NCI-H2107 (cell line): Measurements from ENCODE around the gene CUL1.

Experiments used
- DNase-seq: peaks from one replicate; lab custom pipeline; 2025; lab: John Stamatoyannopoulos, UW

The CUL1 gene

DNA sequence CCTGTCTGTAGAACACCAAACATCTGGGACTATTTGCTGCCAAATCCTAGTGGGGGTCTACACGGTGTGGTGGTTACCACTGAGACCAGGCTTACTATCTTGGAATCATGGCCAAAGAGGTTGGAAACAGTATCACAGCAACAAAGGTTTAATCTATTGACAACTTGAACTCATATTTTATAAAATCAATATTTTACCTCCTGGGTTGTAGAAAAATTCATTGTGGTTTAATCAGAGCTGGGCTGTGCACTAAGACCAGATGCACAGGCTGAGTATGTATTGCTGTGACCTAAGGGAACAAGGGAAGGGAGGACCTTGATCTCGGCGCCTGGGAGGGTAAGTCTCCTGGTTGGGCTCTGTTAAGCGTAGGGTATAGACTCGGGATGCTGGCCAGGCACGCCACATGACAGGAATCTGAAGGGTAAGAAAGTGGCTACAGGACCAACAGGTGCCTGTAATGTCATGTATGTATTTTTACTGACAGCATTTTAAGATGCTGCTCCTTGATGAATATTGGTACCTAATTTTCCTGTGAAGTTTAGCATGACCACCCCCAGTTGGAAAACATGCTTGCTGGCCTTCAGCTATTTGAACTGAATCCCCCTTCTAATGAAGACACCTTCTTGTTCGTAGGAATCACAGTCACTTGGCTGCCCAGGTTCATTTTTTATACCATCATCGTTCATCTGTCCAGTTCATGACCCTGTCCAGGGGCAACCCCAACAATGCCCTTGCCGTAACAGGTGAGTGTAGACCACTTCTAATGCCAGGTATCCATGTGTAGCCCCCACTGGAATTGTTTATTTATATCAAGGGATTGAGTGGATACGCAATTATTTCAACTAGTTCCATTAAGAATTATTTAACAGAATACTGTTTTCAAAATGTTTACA lies 105.9 kb downstream of the CUL1 start:
- no peak for DNase-seq

DNA sequence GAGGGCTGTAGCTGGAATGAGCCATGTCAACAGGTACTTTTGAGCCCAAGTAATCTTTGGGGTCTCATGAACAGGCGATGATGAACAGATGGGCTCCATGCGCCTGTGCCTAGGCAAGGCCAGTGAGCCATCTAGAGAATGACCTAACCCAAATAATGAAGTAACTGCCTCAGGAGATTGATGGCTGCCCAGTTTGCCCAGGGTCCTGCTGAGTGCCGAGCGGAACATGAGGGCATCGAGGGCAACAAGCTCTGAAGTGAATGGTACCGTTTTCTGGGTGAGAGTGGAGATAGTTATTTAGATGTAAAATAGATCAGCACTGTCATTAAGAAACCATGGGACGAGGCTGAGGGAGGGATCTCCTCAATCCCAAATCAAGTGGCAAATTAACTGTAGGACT lies 107.5 kb downstream of the CUL1 start:
- DNase-seq = no peak

DNA sequence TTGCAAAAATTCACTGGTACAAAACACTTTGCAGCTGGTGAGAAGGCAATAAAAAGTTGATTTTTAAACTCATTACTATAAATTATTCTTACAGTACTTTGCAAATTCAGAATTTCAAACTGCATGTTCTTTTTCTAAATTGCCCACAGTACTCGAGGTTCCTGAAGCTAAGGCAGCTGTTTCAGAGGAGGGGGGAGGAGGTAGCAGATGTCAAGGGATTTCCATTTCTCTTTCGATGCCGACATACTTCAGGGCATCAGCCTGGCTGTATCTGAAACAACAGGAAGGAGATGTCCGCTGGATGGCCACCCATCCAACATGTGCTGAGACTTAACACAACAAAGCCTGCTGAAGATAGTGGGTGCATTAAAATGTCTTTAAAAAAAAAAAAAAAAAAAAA lies 108.7 kb downstream of the CUL1 start:
- no peak for DNase-seq

DNA sequence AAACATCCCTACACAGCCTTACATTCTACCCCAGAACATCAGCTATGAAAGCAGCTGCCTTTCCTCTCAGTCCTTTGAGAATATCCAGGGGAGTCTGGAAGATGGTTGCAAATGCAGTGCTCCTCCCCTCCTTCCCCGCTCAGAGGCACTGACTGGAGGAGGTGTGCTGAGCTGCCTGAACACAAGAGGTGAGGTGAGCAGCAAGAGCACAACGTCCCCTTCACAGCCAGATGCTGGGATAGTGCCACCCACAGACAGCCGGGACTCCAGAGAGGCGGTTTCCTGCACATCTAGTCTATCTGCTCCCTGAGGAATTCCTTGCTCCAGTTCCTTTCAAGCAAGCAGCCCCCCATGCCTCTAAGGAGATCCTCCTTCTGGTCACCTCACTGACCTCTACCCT lies 111.2 kb downstream of the CUL1 start:
- no peak for DNase-seq

DNA sequence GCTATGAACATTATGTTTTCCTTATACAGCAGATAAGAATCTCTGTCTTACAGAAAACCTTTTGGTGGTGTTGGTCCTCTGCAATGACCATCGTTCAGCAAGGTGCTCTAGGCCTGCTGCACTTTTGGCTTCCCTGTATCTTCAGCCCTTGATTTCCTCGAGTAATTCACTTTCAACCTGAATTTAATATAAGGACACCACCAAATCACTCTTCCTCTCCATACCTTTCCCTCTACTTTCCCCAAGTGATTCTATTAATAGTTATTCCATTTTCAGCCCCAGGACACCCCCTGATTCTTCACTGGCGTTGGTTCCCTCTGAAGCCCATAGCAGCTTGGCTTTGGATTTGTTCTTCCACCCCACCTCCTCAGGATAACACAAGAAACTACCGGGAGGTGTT lies 113.2 kb downstream of the CUL1 start:
- no peak for DNase-seq

DNA sequence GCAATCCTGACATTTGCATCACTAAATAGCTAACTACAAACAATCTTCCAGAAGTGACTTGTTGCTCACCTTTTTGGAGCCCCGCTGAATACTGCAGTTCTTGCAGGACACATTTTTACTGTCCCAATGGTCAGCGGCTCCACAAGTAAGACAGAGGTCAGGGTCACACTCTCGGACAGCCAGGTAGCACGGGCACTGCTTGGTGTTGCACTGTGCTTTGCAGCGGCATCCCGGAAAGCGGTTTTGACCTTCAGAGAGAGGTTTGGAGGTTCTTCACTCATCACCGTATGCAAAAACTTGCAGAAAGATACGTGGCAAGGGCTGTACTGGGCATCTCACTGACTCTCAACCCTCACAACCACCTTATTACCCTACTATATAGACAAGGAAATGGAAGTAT lies 115.2 kb downstream of the CUL1 start:
- DNase-seq = no peak

DNA sequence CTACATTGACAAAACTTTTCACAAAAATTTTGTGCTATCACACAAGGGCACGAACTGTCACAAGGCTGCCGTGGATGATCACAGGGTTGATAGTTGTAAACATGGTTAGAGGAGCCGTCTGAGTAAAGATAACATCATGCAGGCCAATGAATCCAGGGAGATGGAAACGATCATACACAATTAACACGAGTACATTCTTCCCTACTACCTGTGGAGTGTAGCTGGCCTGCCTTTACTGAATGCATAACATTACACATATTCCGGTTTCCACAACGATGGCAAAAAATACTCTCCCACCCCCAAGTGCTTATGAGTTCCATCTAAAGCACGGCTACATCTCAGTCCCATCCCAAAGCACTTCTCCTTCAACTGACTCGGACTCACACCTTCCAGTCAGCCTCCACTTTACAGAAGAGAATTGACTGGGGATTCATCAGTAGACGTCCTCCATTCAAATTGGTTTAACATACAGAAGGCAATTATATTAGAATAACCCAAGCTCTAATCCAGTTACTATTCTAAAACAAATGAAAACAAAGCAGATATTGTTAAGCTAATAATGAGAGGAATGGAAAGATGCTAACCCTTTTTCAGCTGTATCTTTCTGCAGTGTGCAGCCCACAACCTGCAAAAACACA lies 116.3 kb downstream of the CUL1 start:
- no peak for DNase-seq

DNA sequence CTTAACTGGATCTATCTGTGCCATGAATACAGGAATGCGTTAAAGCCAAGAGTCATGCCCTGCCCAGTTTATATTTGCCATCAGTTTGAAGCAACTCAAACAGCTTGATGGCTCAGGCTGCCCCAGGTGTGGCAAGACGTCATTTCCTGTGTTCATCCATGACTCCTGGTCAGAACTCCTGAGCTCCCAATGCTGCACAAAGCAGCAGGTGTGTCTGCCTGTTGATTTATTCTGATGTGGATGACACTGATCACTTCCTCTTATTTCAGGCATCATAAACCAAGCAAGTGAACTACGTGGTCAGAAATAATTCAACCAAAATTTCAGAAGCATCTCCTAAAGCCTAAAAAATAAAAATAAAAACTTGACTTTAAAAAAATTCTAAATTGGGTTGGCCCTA lies 116.9 kb downstream of the CUL1 start:
- no peak for DNase-seq

DNA sequence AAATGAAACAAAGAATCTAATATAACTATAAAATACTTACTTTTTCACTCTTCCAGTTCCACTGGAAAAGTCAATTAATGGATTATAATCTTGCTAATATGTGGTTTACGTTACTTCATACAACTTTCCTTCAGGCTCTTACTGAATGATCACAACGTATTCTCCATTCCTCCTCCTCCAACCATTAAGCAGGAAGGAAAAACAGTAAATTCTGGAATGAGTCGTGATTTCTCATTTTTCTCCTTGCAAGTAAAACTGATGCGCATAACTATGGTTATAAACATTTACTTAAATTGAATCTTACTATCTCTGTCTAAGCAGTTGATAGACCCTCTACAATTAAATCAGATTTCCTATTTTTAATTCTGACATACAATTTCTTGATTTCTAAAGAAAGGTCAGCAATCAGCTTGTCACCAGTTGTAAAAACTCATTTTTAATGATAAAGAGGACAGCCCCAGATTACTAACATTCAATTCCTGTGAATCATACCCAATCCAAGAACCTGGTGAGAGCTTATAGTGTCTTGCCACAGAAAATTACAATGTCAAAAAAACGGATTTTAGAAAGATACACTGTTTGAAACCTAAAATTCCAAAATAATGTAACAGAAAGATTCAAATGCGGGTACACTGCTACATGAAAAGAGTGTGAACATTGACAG lies 121.1 kb downstream of the CUL1 start:
- no peak for DNase-seq

DNA sequence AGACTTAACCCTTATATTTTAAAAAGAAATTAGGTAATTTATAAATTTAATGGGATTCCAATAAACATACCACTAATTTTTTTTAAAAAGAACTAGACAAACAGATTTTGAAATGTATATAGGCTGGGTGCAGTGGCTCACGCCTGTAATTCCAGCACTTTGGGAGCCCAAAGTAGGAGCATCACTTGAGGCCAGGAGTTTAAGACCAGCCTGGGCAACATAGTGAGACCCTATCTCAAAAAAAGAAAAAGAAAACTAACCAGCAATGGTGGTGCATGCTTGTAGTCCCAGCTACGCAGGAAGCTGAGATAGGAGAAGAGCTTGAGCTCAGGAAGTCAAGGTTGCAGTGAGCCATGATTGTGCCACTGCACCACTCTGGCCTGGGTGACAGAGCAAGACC lies 122.7 kb downstream of the CUL1 start:
- no peak for DNase-seq

DNA sequence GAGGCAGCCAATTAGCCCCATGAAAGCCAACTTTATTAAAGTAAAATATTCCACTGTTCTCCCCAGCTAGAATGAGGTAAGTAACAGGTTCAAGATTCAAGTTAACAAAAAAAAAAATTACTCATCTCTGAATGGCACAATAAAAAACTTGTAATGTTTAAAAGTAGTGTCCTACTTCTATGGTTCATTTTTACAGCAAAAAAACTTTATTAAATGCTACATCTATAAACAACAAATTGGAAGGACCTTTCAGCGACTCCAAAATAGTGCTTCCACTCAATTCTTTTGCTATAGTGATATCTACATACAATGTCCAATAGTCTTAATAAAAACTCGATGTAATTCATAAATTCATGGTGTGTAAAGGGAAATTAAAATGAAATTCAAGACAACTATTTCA lies 126.2 kb downstream of the CUL1 start:
- no peak for DNase-seq

DNA sequence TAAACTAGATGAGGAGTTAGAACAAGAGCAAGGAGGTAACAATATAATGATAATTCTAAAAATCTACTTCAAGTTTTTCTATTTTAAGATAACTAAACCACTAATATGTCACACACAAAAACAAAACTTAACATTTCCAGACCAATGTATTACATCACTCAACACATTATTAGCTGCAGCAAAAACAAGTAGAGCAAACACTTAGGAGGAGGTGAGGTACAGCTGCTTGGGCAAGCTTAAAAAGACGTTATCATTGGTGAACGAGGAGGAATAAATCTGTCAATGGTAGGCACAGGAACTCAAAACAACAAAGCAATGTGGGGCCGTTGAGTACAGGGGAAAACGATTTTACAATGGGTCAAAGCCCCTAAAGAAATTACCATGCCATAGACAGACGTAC lies 126.6 kb downstream of the CUL1 start:
- DNase-seq = no peak

DNA sequence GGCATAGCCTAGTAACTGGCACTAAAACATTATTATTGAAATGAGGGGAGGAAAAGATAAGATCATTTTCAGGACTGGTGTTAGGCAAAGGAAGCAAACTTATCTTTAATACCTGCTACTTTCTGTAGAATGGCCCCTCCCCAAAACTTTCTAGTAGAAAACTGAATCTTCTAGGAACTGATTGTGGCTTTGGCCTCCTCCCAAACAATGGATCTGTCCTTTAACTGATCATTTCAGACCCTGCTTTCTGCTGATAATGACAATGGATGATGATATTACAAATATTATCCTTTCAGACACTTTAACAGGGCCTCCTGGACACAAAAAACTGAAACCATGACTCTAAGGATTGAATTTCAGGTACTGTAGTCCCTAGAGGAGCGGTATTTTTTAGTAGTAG lies 130.3 kb downstream of the CUL1 start:
- DNase-seq = no peak

DNA sequence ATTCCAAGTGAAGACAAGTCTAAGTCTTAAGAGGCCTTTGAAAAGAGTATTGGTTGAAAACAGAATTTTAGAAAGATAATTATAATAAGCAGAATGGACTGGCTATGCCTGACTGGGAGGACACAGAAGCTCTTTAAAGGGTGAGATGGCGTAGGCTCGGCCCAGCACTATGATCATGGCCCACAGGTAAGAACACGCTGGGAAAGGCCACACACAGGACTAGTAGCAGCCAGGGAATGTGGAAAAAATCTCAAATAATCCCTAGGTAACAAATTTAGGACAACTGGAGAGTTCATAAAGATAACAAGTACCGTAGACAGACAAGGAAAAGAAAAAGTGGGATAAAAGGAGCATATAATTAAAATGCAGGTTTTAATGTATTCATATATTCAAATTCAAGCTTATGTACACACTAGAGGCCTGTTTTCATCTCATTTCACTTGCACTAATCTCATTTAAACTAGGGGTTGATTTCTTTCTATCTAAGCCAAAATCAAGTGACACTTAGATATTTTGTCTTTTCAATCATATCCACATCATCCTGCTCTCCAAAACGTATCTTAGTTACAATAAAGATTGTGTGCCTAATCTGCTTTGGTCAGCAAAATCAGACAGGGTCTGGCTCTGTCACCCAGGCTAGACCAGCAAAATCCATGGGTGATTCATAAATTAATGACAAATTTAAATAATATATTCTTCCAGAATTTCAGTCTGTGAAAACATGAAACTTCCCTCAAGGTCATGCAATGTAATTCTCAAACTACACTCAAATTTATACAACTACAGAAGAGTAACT lies 132.4 kb downstream of the CUL1 start:
- DNase-seq = no peak

DNA sequence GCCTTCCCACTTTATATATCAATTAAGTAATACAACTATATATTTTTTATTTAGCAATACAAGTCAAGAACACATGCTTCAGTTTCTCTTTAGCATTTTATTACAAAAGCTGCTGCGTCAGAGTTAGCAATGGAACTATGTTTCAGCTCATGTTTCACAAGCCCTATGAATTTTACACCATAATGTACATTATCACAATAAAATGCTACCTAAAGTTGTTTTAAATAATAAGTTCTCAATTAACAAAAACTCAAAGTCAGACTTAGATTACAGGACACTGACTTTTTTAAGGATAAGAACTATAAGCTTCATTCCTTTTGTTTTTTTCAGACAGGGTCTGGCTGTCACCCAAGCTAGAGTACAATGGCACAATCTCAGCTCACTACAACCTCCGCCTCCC lies 133.1 kb downstream of the CUL1 start:
- no peak for DNase-seq

DNA sequence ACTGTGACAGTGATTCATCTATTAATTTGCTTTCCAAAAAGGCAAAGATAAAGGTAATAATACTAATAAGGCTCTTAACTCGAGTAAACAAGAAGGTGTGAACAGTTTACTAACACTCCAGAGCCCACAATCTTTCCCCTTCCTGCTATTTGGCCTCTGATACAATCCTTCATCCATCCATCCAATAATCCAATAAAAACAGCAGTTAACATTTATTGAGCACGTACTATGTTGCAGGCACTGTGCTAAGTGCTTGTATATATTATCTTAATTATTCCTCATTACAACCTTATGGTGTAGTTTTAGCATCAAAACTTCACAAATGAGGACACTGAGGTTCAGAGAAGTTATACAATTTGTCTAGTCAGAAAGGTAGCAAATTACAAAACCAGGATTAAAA lies 135.9 kb downstream of the CUL1 start:
- DNase-seq = no peak

DNA sequence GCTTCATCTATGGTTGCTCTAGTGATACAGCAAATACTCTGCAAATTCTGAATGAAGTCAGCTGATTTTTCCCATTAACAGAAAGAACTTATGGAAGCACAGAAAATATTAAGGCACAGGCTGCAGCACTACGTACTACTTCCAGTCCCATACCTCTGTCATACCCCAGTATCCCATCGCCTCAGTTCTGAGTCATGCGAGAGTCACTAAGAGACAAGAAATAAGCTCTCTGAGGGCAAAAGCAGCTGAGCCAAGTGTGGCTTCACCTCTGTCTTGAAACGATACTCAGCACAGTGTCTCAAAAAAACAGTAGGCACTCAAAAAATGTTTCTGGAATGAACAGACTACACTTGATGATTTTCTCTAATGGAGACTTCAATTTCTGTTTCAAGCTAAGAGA lies 137.2 kb downstream of the CUL1 start:
- DNase-seq = no peak

DNA sequence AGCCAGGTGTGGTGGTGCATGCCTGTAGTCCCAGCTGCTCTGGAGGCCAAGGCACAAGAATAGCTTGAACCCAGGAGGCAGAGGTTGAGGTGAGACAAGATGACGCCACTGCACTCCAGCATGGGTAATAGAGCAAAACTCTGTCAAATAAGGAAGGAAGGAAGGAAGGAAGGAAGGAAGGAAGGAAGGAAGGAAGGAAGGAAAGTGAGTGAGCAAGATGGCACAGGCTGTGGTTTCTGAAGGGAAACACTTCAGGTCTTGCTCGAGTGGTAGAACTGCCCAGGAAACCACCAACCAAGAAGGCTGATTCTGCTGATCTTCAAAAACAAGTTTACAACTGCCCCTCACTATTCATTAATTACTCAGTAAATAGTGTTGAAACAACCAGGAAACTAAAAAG lies 140.2 kb downstream of the CUL1 start:
- DNase-seq = no peak

DNA sequence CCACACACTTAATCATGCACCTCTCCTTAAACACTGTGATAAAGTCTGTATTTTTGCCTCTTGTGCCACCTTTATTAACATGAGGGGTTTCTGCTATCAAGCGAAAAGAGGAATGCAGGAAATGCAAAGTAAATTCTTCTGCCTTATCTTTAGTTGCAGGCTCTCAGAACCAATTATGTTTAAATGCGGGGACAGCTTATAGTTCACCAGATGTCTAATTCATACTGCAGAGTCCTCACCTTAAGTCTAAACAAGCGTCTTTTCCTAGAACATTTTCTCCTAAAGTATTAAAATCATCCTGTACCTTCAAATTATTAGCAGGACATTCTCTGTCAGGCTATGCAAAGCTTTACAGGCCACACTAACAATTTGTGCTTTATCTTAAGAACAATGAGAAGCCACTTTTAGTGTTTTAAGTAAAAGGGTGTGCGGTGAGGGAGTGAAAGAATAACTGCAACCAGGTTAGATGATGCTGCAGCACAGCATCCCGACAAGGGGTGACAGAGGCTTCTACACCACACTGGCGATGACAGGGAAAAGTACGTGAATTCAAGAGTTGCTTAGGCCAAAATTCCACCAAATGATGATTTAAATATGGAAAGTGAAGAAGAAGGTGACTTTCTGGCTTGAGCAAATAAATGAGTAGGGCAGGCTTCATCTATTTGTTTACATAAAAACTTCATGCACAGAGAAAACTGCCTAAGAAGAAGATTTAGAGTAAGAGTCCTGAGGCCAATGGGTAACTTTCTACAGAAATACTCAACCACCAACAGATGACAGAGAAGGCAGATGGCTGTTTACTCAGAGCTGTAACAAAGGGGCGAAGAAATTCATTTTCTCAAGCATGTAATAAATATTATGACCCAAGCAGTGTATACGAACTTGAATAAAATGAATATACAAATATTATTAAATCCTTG lies 149.4 kb downstream of the CUL1 start:
- DNase-seq = no peak

DNA sequence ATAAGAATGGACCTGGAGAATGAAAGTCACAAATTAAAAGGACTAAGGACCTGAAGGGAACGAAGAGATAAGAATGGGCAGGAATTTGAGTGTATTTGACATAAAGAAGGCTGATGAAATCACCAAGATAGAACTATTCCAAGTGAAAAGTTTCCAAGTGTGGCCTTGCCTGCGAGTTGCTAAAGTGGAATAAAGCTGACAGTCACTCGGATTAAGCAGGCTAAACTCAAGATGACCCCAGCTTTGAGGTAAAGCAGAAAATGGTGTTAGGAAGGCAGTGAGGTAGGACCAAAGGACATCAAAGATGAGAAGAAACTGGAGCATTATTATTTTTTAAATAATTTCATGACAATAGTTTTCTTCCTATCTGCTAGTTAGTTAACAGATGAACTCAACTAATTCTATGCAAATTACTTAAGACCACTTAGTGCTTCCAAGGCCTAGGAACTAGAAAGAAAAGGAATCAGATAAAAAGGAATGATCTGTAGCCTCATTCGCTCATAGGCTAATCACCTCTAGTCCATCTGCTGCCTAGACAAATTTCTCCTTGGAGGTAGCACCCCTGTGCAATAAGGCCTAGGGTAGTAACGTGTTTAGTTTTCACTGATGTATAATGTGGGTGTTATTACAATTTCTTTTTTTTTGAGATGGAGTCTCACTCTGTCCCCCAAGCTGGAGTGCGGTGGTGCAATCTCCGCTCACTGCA lies 150.8 kb downstream of the CUL1 start:
- no peak for DNase-seq

DNA sequence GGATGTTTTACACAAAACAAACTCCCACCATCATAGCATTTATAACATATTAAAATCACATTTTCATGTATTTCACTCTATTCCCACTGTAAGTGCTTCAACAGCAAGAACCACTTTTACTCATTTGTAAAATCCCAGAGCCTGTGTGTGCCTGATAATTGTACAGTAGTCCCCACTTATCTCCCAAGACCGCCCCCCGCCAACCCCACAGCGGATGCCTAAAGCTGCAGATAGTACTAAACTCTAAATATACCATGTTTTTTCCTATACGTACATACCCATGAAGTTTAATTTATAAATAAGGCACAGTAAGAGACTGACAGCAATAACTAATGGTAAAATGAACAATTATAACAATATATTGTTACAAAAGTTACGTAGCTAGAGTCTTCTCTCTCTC lies 151.9 kb downstream of the CUL1 start:
- no peak for DNase-seq
